ENCODE results near the gene CACNA1D.
A peak's percentile ranks its signal among the peaks of the same experiment; 100 is the strongest.

Gene CACNA1D

GRCh38 chr3:53550005-53550620 is 55.7 kb downstream of the CACNA1D start:
- no peak overlapping the region for H3K4me3 ChIP-seq (ENCODE audit: low read depth, low read length)
- TF ChIP-seq CTCF (IDR thresholded peaks at IDR 0.05; ENCODE audit: insufficient read depth, low read depth, low read length, missing control alignments), result no peak
- no peak for DNase-seq (ENCODE audit: low read depth)

GRCh38 chr3:53551324-53551723 is 56.9 kb downstream of the CACNA1D start:
- H3K4me3 ChIP-seq (ENCODE audit: low read depth, low read length), result no peak overlapping the region
- no peak for TF ChIP-seq CTCF (IDR thresholded peaks at IDR 0.05; ENCODE audit: insufficient read depth, low read depth, low read length, missing control alignments)
- DNase-seq (ENCODE audit: low read depth), result no peak

- H3K4me3 ChIP-seq (ENCODE audit: low read depth, low read length), result no peak overlapping the region
- DNase-seq (ENCODE audit: low read depth), result no peak
- no peak for TF ChIP-seq CTCF (IDR thresholded peaks at IDR 0.05; ENCODE audit: insufficient read depth, low read depth, low read length, missing control alignments)
Measured at GRCh38 chr3:53552730-53553129, 58.3 kb downstream of the CACNA1D start.

- no peak for DNase-seq (ENCODE audit: low read depth)
- H3K4me3 ChIP-seq (ENCODE audit: low read depth, low read length), result no peak overlapping the region
- no peak for TF ChIP-seq CTCF (IDR thresholded peaks at IDR 0.05; ENCODE audit: insufficient read depth, low read depth, low read length, missing control alignments)
Measured at GRCh38 chr3:53553200-53553599, 58.8 kb downstream of the CACNA1D start.

- no peak for TF ChIP-seq CTCF (IDR thresholded peaks at IDR 0.05; ENCODE audit: insufficient read depth, low read depth, low read length, missing control alignments)
- no peak overlapping the region; the same call in 1 of the 2 replicates for H3K4me3 ChIP-seq (ENCODE audit: low read depth, low read length)
Measured at GRCh38 chr3:53554559-53555067, 60.2 kb downstream of the CACNA1D start.

GRCh38 chr3:53555068-53555588 is 60.7 kb downstream of the CACNA1D start:
- no peak for TF ChIP-seq CTCF (IDR thresholded peaks at IDR 0.05; ENCODE audit: insufficient read depth, low read depth, low read length, missing control alignments)
- peak overlapping the region; percentile 36 for H3K4me3 ChIP-seq (ENCODE audit: low read depth, low read length)
- peak; percentile 83 for DNase-seq (ENCODE audit: low read depth)

More at GRCh38 chr3:53554559-53555067, 60.2 kb downstream of the CACNA1D start:
- peak; percentile 80 for DNase-seq (ENCODE audit: low read depth)
